ENCODE data around the gene ELFN1.

The ELFN1 gene

GRCh38 chr7:1685000-1685624, 15.0 kb downstream of the ELFN1 start:
- TF ChIP-seq EZH2phosphoT487 (IDR thresholded peaks at IDR 0.05; ENCODE audit: borderline replicate concordance), result no peak
- TF ChIP-seq CTCF (conservative IDR thresholded peaks at IDR 0.05; ENCODE audit: low read length), result no peak
- no peak overlapping the region for H3K9ac ChIP-seq (ENCODE audit: low read depth, low read length, poor library complexity, severe bottlenecking)
- H3K79me2 ChIP-seq (ENCODE audit: insufficient read depth, low read length), result no peaks in the 10 kb centered on the region
- no peaks in the 10 kb centered on the region for H3K9me2 ChIP-seq (replicated peaks; ENCODE audit: low read depth, low read length)
- no peak overlapping the region for H3K4me3 ChIP-seq (ENCODE audit: low read length, poor library complexity, severe bottlenecking)
- H4K20me1 ChIP-seq (ENCODE audit: insufficient read depth, low read length, poor library complexity, severe bottlenecking), result no peaks in the 10 kb centered on the region
- H3K4me2 ChIP-seq (ENCODE audit: low read depth, low read length, poor library complexity, severe bottlenecking), result no peak overlapping the region
- peaks cover 17% of the 10 kb centered on the region; the same call in 1 of the 2 replicates for H3K9me3 ChIP-seq (ENCODE audit: insufficient read depth, low read depth, low read length)
- H2AFZ ChIP-seq (ENCODE audit: low read length), result no peak overlapping the region
- no peaks in the 10 kb centered on the region for H3K27me3 ChIP-seq (ENCODE audit: insufficient read depth, low read length, poor library complexity, severe bottlenecking)
- no peaks in the 10 kb centered on the region for H3F3A ChIP-seq (ENCODE audit: low read depth)
- no peaks in the 10 kb centered on the region for H3K36me3 ChIP-seq (ENCODE audit: insufficient read depth, low read length)
- H3K4me1 ChIP-seq (ENCODE audit: insufficient read depth, low read length, poor library complexity, severe bottlenecking), result no peaks in the 10 kb centered on the region

- Histone ChIP-seq H3F3A (ENCODE audit: low read depth) (no peaks in the 10 kb centered on the region), H2AFZ (ENCODE audit: low read length) (no peak overlapping the region), H3K36me3 (ENCODE audit: insufficient read depth, low read length) (no peaks in the 10 kb centered on the region), H3K4me3 (ENCODE audit: low read length, poor library complexity, severe bottlenecking) (no peak overlapping the region), H3K4me2 (ENCODE audit: low read depth, low read length, poor library complexity, severe bottlenecking) (no peak overlapping the region), H4K20me1 (ENCODE audit: insufficient read depth, low read length, poor library complexity, severe bottlenecking) (no peaks in the 10 kb centered on the region), H3K9me2 (replicated peaks; ENCODE audit: low read depth, low read length) (no peaks in the 10 kb centered on the region), H3K4me1 (ENCODE audit: insufficient read depth, low read length, poor library complexity, severe bottlenecking) (no peaks in the 10 kb centered on the region), H3K9ac (ENCODE audit: low read depth, low read length, poor library complexity, severe bottlenecking) (no peak overlapping the region), H3K27me3 (ENCODE audit: insufficient read depth, low read length, poor library complexity, severe bottlenecking) (no peaks in the 10 kb centered on the region), H3K9me3 (ENCODE audit: insufficient read depth, low read depth, low read length) (peaks cover 14% of the 10 kb centered on the region; the same call in 1 of the 2 replicates), H3K79me2 (ENCODE audit: insufficient read depth, low read length) (no peaks in the 10 kb centered on the region)
- TF ChIP-seq CTCF (conservative IDR thresholded peaks at IDR 0.05; ENCODE audit: low read length) (no peak), EZH2phosphoT487 (IDR thresholded peaks at IDR 0.05; ENCODE audit: borderline replicate concordance) (no peak)
These were observed 18.5 kb downstream of the ELFN1 start for GRCh38 chr7:1688542-1688941.

GRCh38 chr7:1689311-1689710, 19.2 kb downstream of the ELFN1 start:
- no peaks in the 10 kb centered on the region for H4K20me1 ChIP-seq (ENCODE audit: insufficient read depth, low read length, poor library complexity, severe bottlenecking)

More at GRCh38 chr7:1689311-1689710, 19.2 kb downstream of the ELFN1 start:
- Histone ChIP-seq H3K36me3 (ENCODE audit: insufficient read depth, low read length) (no peaks in the 10 kb centered on the region), H3K79me2 (ENCODE audit: insufficient read depth, low read length) (no peaks in the 10 kb centered on the region), H3K4me2 (ENCODE audit: low read depth, low read length, poor library complexity, severe bottlenecking) (no peak overlapping the region), H3K4me3 (ENCODE audit: low read length, poor library complexity, severe bottlenecking) (no peak overlapping the region), H3K9me2 (replicated peaks; ENCODE audit: low read depth, low read length) (no peaks in the 10 kb centered on the region), H3K9me3 (ENCODE audit: insufficient read depth, low read depth, low read length) (peaks cover 8% of the 10 kb centered on the region; the same call in 1 of the 2 replicates), H3K27me3 (ENCODE audit: insufficient read depth, low read length, poor library complexity, severe bottlenecking) (no peaks in the 10 kb centered on the region), H2AFZ (ENCODE audit: low read length) (no peak overlapping the region), H3K4me1 (ENCODE audit: insufficient read depth, low read length, poor library complexity, severe bottlenecking) (no peaks in the 10 kb centered on the region), H3K9ac (ENCODE audit: low read depth, low read length, poor library complexity, severe bottlenecking) (no peak overlapping the region), H3F3A (ENCODE audit: low read depth) (no peaks in the 10 kb centered on the region)
- no peak for TF ChIP-seq CTCF (conservative IDR thresholded peaks at IDR 0.05; ENCODE audit: low read length)
- TF ChIP-seq EZH2phosphoT487 (IDR thresholded peaks at IDR 0.05; ENCODE audit: borderline replicate concordance), result no peak

All from Loucy (cell line).